Mesenchymal stem cell (in vitro differentiated cells and primary cell): ENCODE measurements around the gene HAT1.

Source experiments
- DNase-seq: peaks from one replicate; pipeline ENCODE4 v3.0.0-alpha.2; 2013
- H2AFZ ChIP-seq: one replicate; pipeline ENCODE4 v1.6.1; 2013; ENCODE audit warnings: low read depth, mild to moderate bottlenecking, control low read depth, inconsistent platforms, low read length, moderate library complexity
- H2AK5ac ChIP-seq: 2 replicates; pipeline ENCODE4 v1.6.1; 2013; ENCODE audit warnings: low read length, moderate library complexity, mild to moderate bottlenecking, inconsistent platforms; ENCODE audit not compliant: severe bottlenecking
- H2BK120ac ChIP-seq: one replicate; pipeline ENCODE4 v1.6.1; 2013; ENCODE audit warnings: low read depth, mild to moderate bottlenecking, inconsistent platforms, low read length, moderate library complexity
- H2BK12ac ChIP-seq, 2 experiments: one replicate each; pipeline ENCODE4 v1.6.1; 2013; ENCODE audit warnings: inconsistent platforms in 2 of 2, low read length in 2 of 2, mild to moderate bottlenecking in 2 of 2, moderate library complexity in 2 of 2, control low read depth in 1 of 2
- H2BK15ac ChIP-seq: one replicate; pipeline ENCODE4 v1.6.1; 2013; ENCODE audit warnings: mild to moderate bottlenecking, low read depth, inconsistent platforms; ENCODE audit not compliant: poor library complexity, severe bottlenecking
- H2BK5ac ChIP-seq: 2 replicates; pipeline ENCODE4 v1.6.1; 2013; ENCODE audit warnings: low read depth, mild to moderate bottlenecking, low read length, control low read depth, inconsistent platforms; ENCODE audit not compliant: poor library complexity, severe bottlenecking
- H3K14ac ChIP-seq, 2 experiments: one replicate each; pipeline ENCODE4 v1.6.1; 2013; ENCODE audit warnings: inconsistent platforms in 2 of 2, low read length in 2 of 2, control low read depth in 1 of 2, mild to moderate bottlenecking in 1 of 2, moderate library complexity in 1 of 2
- H3K18ac ChIP-seq, 2 experiments: one replicate each; pipeline ENCODE4 v1.6.1; 2013; ENCODE audit warnings: inconsistent platforms in 2 of 2, low read length in 2 of 2, control low read depth in 1 of 2, low read depth in 1 of 2, mild to moderate bottlenecking in 1 of 2
- H3K23ac ChIP-seq, 2 experiments: one replicate each; pipeline ENCODE4 v1.6.1; 2013; ENCODE audit warnings: inconsistent platforms in 2 of 2, low read length in 2 of 2, mild to moderate bottlenecking in 2 of 2, moderate library complexity in 2 of 2, control low read depth in 1 of 2
- H3K27ac ChIP-seq: 2 replicates; pipeline ENCODE4 v1.5.1; 2013; ENCODE audit warnings: mild to moderate bottlenecking, moderate library complexity, low read length, control low read depth, inconsistent platforms; ENCODE audit not compliant: poor library complexity, severe bottlenecking
- H3K27me3 ChIP-seq, 2 experiments: 2 replicates each; pipeline versions ENCODE4 v1.6.1 to v1.7.0; 2013; ENCODE audit warnings: low read length in 2 of 2, mild to moderate bottlenecking in 2 of 2, moderate library complexity in 2 of 2, control low read depth in 1 of 2, inconsistent platforms in 1 of 2; ENCODE audit not compliant: control insufficient read depth in 1 of 2, insufficient read depth in 1 of 2
- H3K36me3 ChIP-seq, 2 experiments: 2 replicates each; pipeline versions ENCODE4 v1.6.1 to v1.7.0; 2013; ENCODE audit warnings: low read length in 2 of 2, control low read depth in 1 of 2, inconsistent platforms in 1 of 2, low read depth in 1 of 2, mild to moderate bottlenecking in 1 of 2; ENCODE audit not compliant: insufficient read depth in 2 of 2, control insufficient read depth in 1 of 2
- H3K4ac ChIP-seq, 2 experiments: one replicate each; pipeline ENCODE4 v1.6.1; 2013; ENCODE audit warnings: inconsistent platforms in 2 of 2, low read length in 2 of 2, mild to moderate bottlenecking in 2 of 2, moderate library complexity in 2 of 2, control low read depth in 1 of 2, low read depth in 1 of 2
- H3K4me1 ChIP-seq: 2 replicates; pipeline ENCODE4 v1.6.1; 2013; ENCODE audit warnings: low read depth, low read length, control low read depth; ENCODE audit not compliant: control insufficient read depth, insufficient read depth
- H3K4me2 ChIP-seq: 2 replicates; pipeline ENCODE4 v1.6.1; 2013; ENCODE audit warnings: low read length, mild to moderate bottlenecking, inconsistent platforms; ENCODE audit not compliant: poor library complexity, severe bottlenecking
- H3K4me3 ChIP-seq, 2 experiments: 2 replicates each; pipeline versions ENCODE4 v1.5.1 to v1.7.0; 2013; ENCODE audit warnings: low read length in 2 of 2, mild to moderate bottlenecking in 2 of 2, control low read depth in 1 of 2, low read depth in 1 of 2; ENCODE audit not compliant: insufficient read depth in 1 of 2
- H3K79me1 ChIP-seq: replicated peaks from 2 replicates; pipeline ENCODE4 v1.6.1; 2013; ENCODE audit warnings: mild to moderate bottlenecking, control low read depth, low read length, inconsistent platforms; ENCODE audit not compliant: poor library complexity, severe bottlenecking
- H3K9ac ChIP-seq: 2 replicates; pipeline ENCODE4 v1.7.0; 2013; ENCODE audit warnings: mild to moderate bottlenecking, low read length, moderate library complexity
- H3K9me3 ChIP-seq: 2 replicates; pipeline ENCODE4 v1.7.0; 2013; ENCODE audit warnings: mild to moderate bottlenecking, low read length; ENCODE audit not compliant: control insufficient read depth
- H4K8ac ChIP-seq: one replicate; pipeline ENCODE4 v1.6.1; 2013; ENCODE audit warnings: inconsistent platforms, mild to moderate bottlenecking, low read length, moderate library complexity
- H4K91ac ChIP-seq: one replicate; pipeline ENCODE4 v1.6.1; 2013; ENCODE audit warnings: mild to moderate bottlenecking, low read length, inconsistent platforms
- WGBS: methylation state at CpG from one replicate; pipeline ENCODE4 v1.1.7; 2013; ENCODE audit warnings: mixed read lengths; 5-methylcytosine and 5-hydroxymethylcytosine counted together

HAT1 gene

GRCh38 chr2:171957061-171957460 lies 34.8 kb downstream of the HAT1 start:
- no peak overlapping the region for H3K18ac ChIP-seq
- 100% methylated on average over 2 of the region's 2 CpGs for WGBS

GRCh38 chr2:171958475-171958874 lies 36.2 kb downstream of the HAT1 start:
- DNase-seq: peak; percentile 65
- Histone ChIP-seq H3K9me3 (no peaks in the 10 kb centered on the region), H3K27ac (peak overlapping the region; percentile 53), H2AFZ (no peak overlapping the region), H3K9ac (peak overlapping the region; percentile 64), H3K14ac (no peak overlapping the region), H2AK5ac (no peak overlapping the region), H2BK120ac (no peak overlapping the region), H3K4ac (no peak overlapping the region), H3K18ac (no peak overlapping the region), H3K27me3 (no peaks in the 10 kb centered on the region), H3K4me1 (peaks cover 4% of the 10 kb centered on the region), H2BK15ac (no peak overlapping the region), H3K23ac (no peak overlapping the region), H3K4me3 (no peak overlapping the region), H3K79me1 (peaks cover 14% of the 10 kb centered on the region), H3K4me2 (no peak overlapping the region), H4K8ac (no peak overlapping the region), H2BK5ac (no peak overlapping the region), H4K91ac (no peak overlapping the region), H2BK12ac (no peak overlapping the region), H3K36me3 (peaks cover 8% of the 10 kb centered on the region in 2 experiments)
- 94% methylated on average over 2 of the region's 3 CpGs for WGBS

More at GRCh38 chr2:171957061-171957460, 34.8 kb downstream of the HAT1 start:
- no peak overlapping the region for H4K91ac ChIP-seq
- H3K4me1 ChIP-seq: peaks cover 5% of the 10 kb centered on the region
- no peak overlapping the region for H2AFZ ChIP-seq
- no peak overlapping the region for H2BK15ac ChIP-seq
- no peak for DNase-seq
- H3K4me2 ChIP-seq: no peak overlapping the region
- H3K79me1 ChIP-seq: peaks cover 17% of the 10 kb centered on the region
- H2AK5ac ChIP-seq: peak overlapping the region; percentile 75
- H3K4ac ChIP-seq: no peak overlapping the region
- H3K27ac ChIP-seq: no peak overlapping the region
- H2BK12ac ChIP-seq: no peak overlapping the region
- no peaks in the 10 kb centered on the region for H3K9me3 ChIP-seq
- no peak overlapping the region for H3K14ac ChIP-seq
- no peak overlapping the region for H2BK5ac ChIP-seq
- peaks cover 8% of the 10 kb centered on the region in 2 experiments for H3K36me3 ChIP-seq
- H2BK120ac ChIP-seq: no peak overlapping the region
- no peak overlapping the region for H3K23ac ChIP-seq
- H4K8ac ChIP-seq: no peak overlapping the region
- H3K27me3 ChIP-seq: no peaks in the 10 kb centered on the region
- H3K4me3 ChIP-seq: no peak overlapping the region
- peak overlapping the region; percentile 13 for H3K9ac ChIP-seq

- H3K27me3 ChIP-seq: no peaks in the 10 kb centered on the region
- H3K4ac ChIP-seq: no peak overlapping the region
- H2BK15ac ChIP-seq: no peak overlapping the region
- H3K14ac ChIP-seq: no peak overlapping the region
- H3K36me3 ChIP-seq: peaks cover 8% of the 10 kb centered on the region in 2 experiments
- no peak overlapping the region for H2BK120ac ChIP-seq
- H4K8ac ChIP-seq: no peak overlapping the region
- H2AK5ac ChIP-seq: no peak overlapping the region
- no peak overlapping the region for H3K27ac ChIP-seq
- peaks cover 4% of the 10 kb centered on the region for H3K4me1 ChIP-seq
- no peak overlapping the region for H3K23ac ChIP-seq
- H3K18ac ChIP-seq: no peak overlapping the region
- no peak overlapping the region for H3K9ac ChIP-seq
- no peaks in the 10 kb centered on the region for H3K9me3 ChIP-seq
- no peak overlapping the region for H3K4me3 ChIP-seq
- H2BK12ac ChIP-seq: no peak overlapping the region
- no peak overlapping the region for H3K4me2 ChIP-seq
- over 99% methylated on average over 2 of the region's 2 CpGs for WGBS
- DNase-seq: no peak
- H3K79me1 ChIP-seq: peaks cover 16% of the 10 kb centered on the region
- no peak overlapping the region for H4K91ac ChIP-seq
- no peak overlapping the region for H2BK5ac ChIP-seq
- no peak overlapping the region for H2AFZ ChIP-seq
Observed at GRCh38 chr2:171959998-171960397, 37.7 kb downstream of the HAT1 start.

DNA sequence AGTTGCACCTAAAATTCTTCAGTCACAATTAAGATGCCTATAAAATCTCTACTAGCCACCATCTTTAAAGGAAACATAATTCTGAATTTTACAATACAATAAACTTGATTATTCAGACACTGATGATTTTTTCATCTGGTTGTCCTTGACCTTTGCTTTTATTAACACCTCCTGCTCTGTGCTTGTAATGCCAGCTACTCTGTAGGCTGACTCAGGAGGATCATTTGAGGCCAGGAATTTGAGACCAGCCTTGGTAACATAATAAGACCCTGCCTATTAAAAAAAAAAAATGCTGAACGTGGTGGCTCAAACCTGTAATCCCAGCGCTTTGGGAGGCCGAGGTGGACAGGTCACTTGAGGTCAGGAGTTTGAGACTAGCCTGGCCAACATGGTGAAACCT lies 38.3 kb downstream of the HAT1 start:
- Histone ChIP-seq H4K8ac (no peak overlapping the region), H3K14ac (no peak overlapping the region), H3K4me2 (no peak overlapping the region), H3K36me3 (peaks cover 8 to 13% of the 10 kb centered on the region in 2 experiments), H3K9me3 (no peaks in the 10 kb centered on the region), H3K4me1 (peaks cover 4% of the 10 kb centered on the region), H3K79me1 (peaks cover 15% of the 10 kb centered on the region), H2BK12ac (no peak overlapping the region), H3K27ac (no peak overlapping the region), H4K91ac (no peak overlapping the region), H2BK120ac (no peak overlapping the region), H3K4ac (no peak overlapping the region), H2BK5ac (no peak overlapping the region), H3K27me3 (no peaks in the 10 kb centered on the region), H2BK15ac (no peak overlapping the region), H3K4me3 (no peak overlapping the region), H3K9ac (no peak overlapping the region), H2AFZ (no peak overlapping the region), H3K18ac (no peak overlapping the region), H2AK5ac (no peak overlapping the region), H3K23ac (no peak overlapping the region)
- 96% methylated on average over 3 of the region's 3 CpGs for WGBS
- no peak for DNase-seq
